Nephron progenitor cell (in vitro differentiated cells): ENCODE measurements around the gene TSFM.
A peak's percentile ranks its signal among the peaks of the same experiment; 100 is the strongest.

Source experiments
- DNase-seq: peaks from one replicate; pipeline ENCODE4 v3.0.0; 2021
- H3K27ac Mint-ChIP-seq: 2 replicates; pipeline ENCODE4 v1.8.0; 2021; ENCODE audit warnings: mild to moderate bottlenecking, moderate library complexity, mixed read lengths
- H3K27me3 Mint-ChIP-seq: 2 replicates; pipeline ENCODE4 v1.8.0; 2021; ENCODE audit warnings: mild to moderate bottlenecking, low read depth, mixed read lengths; ENCODE audit not compliant: poor library complexity
- H3K36me3 Mint-ChIP-seq: 2 replicates; pipeline ENCODE4 v1.8.0; 2021; ENCODE audit warnings: low read depth, mixed read lengths
- H3K4me1 Mint-ChIP-seq: 2 replicates; pipeline ENCODE4 v1.8.0; 2021; ENCODE audit warnings: mixed read lengths
- H3K4me3 Mint-ChIP-seq: 2 replicates; pipeline ENCODE4 v1.8.0; 2021; ENCODE audit warnings: mild to moderate bottlenecking, moderate library complexity, mixed read lengths
- H3K9me3 Mint-ChIP-seq: 2 replicates; pipeline ENCODE4 v1.8.0; 2021; ENCODE audit warnings: mild to moderate bottlenecking, moderate library complexity, mixed read lengths
- CTCF ChIP-seq: fragments of 200-600 bp; sonication (generic); IDR thresholded peaks from 2 replicates; pipeline ENCODE4 v1.5.0; 2021; ENCODE audit warnings: antibody characterized with exemption

TSFM gene

GRCh38 chr12:57782608-57783465, at the start of gene TSFM:
Gene TSFM (plus strand): TSS chr12:57782787. CDS start chr12:57782802, 15 bp downstream.
- DNase-seq: peak; percentile 98
- no peaks in the 10 kb centered on the region for H3K9me3 Mint-ChIP-seq
- H3K27ac Mint-ChIP-seq: peak within 1 kb of the TSS; percentile 5
- peaks cover 12% of the 10 kb centered on the region for H3K27me3 Mint-ChIP-seq
- peaks cover 13% of the 10 kb centered on the region for H3K4me1 Mint-ChIP-seq
- H3K36me3 Mint-ChIP-seq: peaks cover 28% of the 10 kb centered on the region
- TF ChIP-seq CTCF: peak; percentile 85
- H3K4me3 Mint-ChIP-seq: peak within 1 kb of the TSS; percentile 99

GRCh38 chr12:57733928-57734327, 48.7 kb upstream of the TSFM start:
- peaks cover 98% of the 10 kb centered on the region for H3K27me3 Mint-ChIP-seq
- H3K9me3 Mint-ChIP-seq: peaks cover 8% of the 10 kb centered on the region
- H3K36me3 Mint-ChIP-seq: no peaks in the 10 kb centered on the region
- TF ChIP-seq CTCF: no peak
- H3K27ac Mint-ChIP-seq: no peak overlapping the region
- no peak for DNase-seq
- H3K4me3 Mint-ChIP-seq: no peak overlapping the region
- H3K4me1 Mint-ChIP-seq: peaks cover 17% of the 10 kb centered on the region

- no peak for DNase-seq
- Mint-ChIP-seq H3K36me3 (no peaks in the 10 kb centered on the region), H3K4me1 (peaks cover 23% of the 10 kb centered on the region), H3K27me3 (peaks cover 98% of the 10 kb centered on the region), H3K9me3 (peaks cover 8% of the 10 kb centered on the region), H3K4me3 (no peak overlapping the region), H3K27ac (no peak overlapping the region)
- TF ChIP-seq CTCF: no peak
Measured at GRCh38 chr12:57734591-57734990, 48.0 kb upstream of the TSFM start.

GRCh38 chr12:57735198-57735855, 47.3 kb upstream of the TSFM start:
- Mint-ChIP-seq H3K4me3 (peak overlapping the region; percentile 24), H3K4me1 (peaks cover 23% of the 10 kb centered on the region), H3K27ac (no peak overlapping the region), H3K9me3 (peaks cover 8% of the 10 kb centered on the region), H3K36me3 (no peaks in the 10 kb centered on the region), H3K27me3 (peaks cover 98% of the 10 kb centered on the region)
- TF ChIP-seq CTCF: no peak
- no peak for DNase-seq

- H3K36me3 Mint-ChIP-seq: no peaks in the 10 kb centered on the region
- H3K9me3 Mint-ChIP-seq: peaks cover 8% of the 10 kb centered on the region
- peak overlapping the region; percentile 76 for H3K4me3 Mint-ChIP-seq
- TF ChIP-seq CTCF: no peak
- no peak overlapping the region for H3K27ac Mint-ChIP-seq
- peaks cover 98% of the 10 kb centered on the region for H3K27me3 Mint-ChIP-seq
- peaks cover 23% of the 10 kb centered on the region for H3K4me1 Mint-ChIP-seq
- DNase-seq: peak; percentile 66
Measured at GRCh38 chr12:57735952-57736740, 46.4 kb upstream of the TSFM start.
